GM21619 (cell line): ENCODE measurements around the gene C1orf105.

ENCODE experiments used
- ATAC-seq: cut with Tn5 transposase; IDR thresholded peaks from one replicate; pipeline ENCODE4 v1.9.1; 2021; ENCODE audit not compliant: unreplicated experiment

The C1orf105 gene

GRCh38 chr1:172455451-172455850, 35.0 kb downstream of the C1orf105 start:
- ATAC-seq, result no peak

- ATAC-seq, result no peak
Measured at GRCh38 chr1:172456344-172456769, 35.9 kb downstream of the C1orf105 start.

- no peak for ATAC-seq
Measured at GRCh38 chr1:172457479-172458130, 37.1 kb downstream of the C1orf105 start.

- no peak for ATAC-seq
Measured at GRCh38 chr1:172460177-172460576, 39.7 kb downstream of the C1orf105 start.

- ATAC-seq, result no peak
Measured at GRCh38 chr1:172460887-172461315, 40.4 kb downstream of the C1orf105 start.

- ATAC-seq, result no peak
Measured at GRCh38 chr1:172465617-172466016, 45.1 kb downstream of the C1orf105 start.

GRCh38 chr1:172466795-172467407, 46.4 kb downstream of the C1orf105 start:
- ATAC-seq, result no peak

- ATAC-seq, result no peak
Measured at GRCh38 chr1:172467446-172467845, 47.0 kb downstream of the C1orf105 start.

GRCh38 chr1:172468296-172468695, 47.8 kb downstream of the C1orf105 start:
- no peak for ATAC-seq

GRCh38 chr1:172469717-172470116, 49.2 kb downstream of the C1orf105 start:
- no peak for ATAC-seq

GRCh38 chr1:172470149-172470548, 49.7 kb downstream of the C1orf105 start:
- no peak for ATAC-seq

GRCh38 chr1:172471666-172472065, 51.2 kb downstream of the C1orf105 start:
- no peak for ATAC-seq

- no peak for ATAC-seq
Measured at GRCh38 chr1:172472495-172472894, 52.0 kb downstream of the C1orf105 start.

- ATAC-seq, result no peak
Measured at GRCh38 chr1:172473302-172473701, 52.8 kb downstream of the C1orf105 start.

GRCh38 chr1:172473842-172474241, 53.4 kb downstream of the C1orf105 start:
- ATAC-seq, result no peak

- ATAC-seq, result no peak
Measured at GRCh38 chr1:172476218-172476811, 55.8 kb downstream of the C1orf105 start.

GRCh38 chr1:172477216-172477615, 56.7 kb downstream of the C1orf105 start:
- no peak for ATAC-seq

- ATAC-seq, result no peak
Measured at GRCh38 chr1:172477741-172478140, 57.3 kb downstream of the C1orf105 start.

GRCh38 chr1:172478485-172478884, 58.0 kb downstream of the C1orf105 start:
- ATAC-seq, result no peak

- ATAC-seq, result no peak
Measured at GRCh38 chr1:172480431-172480830, 59.9 kb downstream of the C1orf105 start.

GRCh38 chr1:172482044-172482443, 61.6 kb downstream of the C1orf105 start:
- ATAC-seq, result peak; percentile 62

- no peak for ATAC-seq
Measured at GRCh38 chr1:172483448-172483847, 63.0 kb downstream of the C1orf105 start.
